HUDEP-2 (cell line): Measurements from ENCODE around the gene GTPBP4.

ENCODE experiments used
- DNase-seq, 76 experiments: peaks; one replicate each; lab custom pipeline; 2025; ENCODE audit not compliant: unreplicated experiment in 76 of 76; lab: John Stamatoyannopoulos, UW

GTPBP4 gene

DNA sequence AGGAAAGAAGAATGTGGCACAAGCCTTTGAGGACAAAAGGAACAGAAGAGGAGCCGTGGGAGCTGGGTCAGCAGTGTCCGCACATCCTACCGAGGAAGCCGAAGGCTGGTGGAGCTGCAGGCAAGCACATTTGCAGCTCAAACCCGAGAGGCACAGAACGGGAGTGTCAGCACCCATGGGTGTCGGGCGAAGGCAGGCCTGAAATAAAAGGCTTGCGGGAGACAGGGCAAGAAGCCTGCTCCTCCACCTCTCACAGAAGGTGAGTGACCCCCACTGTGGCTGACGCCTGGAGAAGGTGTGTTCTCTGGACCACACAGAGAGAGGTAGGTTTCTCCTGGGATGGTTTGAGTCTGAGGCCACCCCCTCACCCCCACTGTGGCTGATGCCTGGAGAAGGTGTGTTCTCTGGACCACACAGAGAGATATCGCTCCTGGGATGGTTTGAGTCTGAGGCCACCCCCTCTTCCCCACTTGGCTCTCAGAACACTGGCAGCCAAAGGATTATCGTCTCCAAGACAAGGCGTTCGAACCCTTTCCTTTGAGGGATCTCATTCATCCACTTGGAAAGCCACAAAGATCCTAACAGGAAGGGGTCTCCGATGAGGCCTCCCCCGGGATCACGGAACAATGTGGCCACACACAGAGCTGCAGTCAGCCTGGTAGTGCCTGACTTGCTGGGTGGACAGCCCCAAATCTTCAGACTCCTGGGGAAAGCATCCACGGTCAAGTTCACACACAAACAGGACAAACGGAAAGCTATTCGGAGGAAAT lies 21.6 kb upstream of the GTPBP4 start:
- DNase-seq = no peak

DNA sequence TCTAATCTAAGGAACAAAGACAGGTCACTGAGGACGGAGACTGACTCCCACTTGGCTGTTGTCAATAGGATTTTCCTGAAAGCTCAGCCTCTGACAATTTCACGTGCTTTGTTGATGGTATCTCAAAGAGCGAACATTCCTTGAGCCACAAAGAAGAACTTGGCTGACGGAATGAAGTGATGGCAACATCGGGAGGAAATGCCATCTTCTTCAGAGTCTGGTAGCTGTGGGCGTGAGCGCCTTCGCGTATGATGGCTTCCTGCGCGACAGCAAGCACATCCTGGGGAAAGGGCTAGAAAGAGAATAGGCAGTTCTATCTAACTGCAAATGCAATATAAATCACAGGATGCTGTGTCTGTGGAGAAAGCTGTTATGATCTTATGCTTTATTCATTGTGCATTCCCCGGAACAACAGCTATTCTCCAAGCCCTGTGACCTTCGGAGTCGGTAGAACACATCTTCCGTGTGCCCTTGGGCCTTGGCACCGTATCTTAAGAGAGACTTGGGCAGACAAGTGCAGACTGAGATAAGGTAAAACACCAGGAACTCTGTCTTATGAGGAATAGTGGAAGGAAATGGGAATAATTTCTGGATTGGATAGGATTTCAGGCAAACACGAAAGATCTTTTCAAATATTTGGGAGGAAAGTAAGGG lies 19.6 kb upstream of the GTPBP4 start:
- DNase-seq = no peak

DNA sequence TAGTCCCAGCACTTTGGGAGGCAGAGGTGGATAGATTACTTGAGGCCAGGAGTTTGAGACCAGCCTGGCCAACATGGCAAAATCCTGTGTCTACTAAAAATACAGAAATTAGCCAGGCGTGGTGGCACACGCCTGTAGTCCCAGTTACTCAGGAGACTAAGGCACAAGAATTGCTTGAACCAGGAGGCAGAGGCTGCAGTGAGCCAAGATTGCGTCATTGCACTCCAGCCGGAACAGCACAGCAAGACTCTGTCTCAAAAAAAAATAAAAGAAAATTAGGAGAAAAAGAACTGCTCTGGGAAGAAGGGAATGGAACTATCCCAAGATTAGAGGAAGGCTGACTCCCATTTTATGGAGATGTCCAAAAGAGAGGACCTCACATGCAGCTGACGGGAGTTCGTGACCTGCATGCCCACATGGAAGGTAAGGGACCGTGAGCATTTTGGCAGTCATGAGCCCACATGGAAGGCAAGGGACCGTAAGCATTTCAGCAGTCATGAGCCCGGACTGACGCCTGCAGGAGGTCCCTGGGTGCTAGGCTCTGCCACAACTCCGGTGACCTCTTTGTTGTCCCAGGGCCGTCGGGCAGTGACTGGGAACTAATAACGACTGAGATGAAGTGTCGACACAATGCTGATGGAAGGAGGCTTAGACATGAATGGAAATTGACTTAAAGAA lies 18.6 kb upstream of the GTPBP4 start:
- DNase-seq = no peak

DNA sequence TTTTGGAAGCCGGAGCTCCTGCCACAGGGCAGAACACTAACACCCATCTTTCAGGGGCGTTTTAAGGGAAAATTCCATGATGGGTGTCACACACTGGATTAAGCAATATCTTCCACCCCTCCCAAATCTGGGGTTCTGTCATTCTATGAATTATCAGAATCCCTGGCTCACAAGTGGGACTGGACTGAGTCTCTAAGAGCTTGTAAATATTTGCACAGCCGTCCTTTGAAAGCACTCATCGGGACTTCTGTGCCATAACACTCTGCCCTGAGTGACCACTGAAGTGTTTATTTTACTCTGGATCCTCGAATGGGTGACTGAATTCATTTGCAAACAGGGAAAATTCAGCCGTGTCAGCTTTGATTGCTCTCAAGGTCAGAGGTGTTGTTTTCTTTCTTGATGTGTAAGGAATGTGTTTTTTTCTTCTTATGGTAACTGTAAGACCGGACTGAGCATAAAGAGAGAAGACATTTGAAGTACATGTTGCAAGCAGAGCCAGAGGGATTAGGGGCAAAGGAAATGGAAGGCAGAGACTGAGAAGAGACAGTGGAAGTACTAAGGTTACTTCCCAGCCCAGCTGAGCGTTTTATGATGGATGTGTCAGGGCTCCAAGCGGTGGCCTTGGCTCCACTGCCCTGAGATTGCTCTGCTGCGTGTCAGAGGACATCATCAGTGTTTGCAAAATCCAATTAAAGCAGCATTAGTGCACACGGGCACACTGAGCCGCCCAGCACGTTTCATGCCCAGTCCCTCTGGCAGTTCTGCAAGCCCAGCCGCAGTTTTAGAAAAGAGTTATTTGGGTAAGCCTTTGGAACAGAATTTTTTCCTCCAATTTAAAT lies 17.7 kb upstream of the GTPBP4 start:
- no peak for DNase-seq

DNA sequence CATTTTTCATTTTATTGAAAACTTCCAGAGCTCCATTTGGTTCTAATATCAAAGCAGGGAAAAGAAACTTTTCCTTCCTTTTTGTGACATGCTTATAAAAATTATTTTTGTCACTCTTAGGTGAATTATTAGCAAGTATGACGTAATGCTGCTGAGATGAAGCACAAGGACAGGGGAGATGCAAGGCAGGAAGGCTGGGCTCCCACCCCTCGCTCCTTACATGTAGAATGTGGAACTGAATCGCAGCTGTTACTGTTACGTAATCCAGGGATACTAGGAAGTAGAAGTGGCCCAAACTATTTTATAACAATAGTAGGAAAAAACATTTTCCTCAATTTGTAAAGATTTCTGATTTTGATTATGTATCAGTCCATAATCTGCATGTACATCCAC lies 17.1 kb upstream of the GTPBP4 start:
- no peak for DNase-seq

DNA sequence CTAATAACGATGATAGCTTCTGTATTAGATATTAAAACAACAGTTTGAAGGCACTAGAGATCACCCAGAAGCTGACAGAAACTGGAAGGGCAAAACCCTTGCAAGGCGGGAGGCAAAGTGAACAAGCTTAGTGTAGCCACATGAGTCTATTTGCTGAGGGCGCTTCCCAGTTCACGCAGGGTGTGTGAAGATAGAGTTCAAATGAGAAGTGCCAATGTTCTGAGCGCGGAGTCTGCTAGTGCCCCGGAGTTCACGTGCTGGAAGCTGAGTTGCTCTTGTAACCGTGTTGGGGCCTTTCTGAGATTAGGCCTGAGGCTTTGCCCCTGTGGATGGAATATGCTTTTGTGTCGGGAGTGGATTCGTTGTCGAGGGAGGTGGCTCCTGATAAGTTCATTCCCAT lies 16.6 kb upstream of the GTPBP4 start:
- DNase-seq = no peak

DNA sequence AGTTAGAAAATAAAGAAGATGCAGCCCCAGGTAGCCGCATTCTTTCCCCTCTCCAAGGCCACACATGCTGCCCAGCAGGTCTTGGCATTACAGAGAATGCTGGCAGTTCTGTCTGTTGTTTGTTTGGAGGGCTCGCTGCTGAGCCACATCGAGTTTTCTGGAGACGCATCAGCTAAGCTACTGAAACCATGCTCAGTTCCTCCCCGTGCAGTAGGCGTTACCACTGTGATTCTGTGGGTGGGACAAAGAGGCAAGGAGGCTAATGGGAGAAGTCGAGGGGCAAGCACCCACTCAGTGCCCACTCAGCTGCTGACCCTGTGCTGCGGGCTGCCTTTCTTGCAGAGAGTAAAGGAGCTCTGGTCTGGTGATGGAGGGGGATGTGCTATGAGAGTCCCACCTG lies 15.5 kb upstream of the GTPBP4 start:
- no peak for DNase-seq

DNA sequence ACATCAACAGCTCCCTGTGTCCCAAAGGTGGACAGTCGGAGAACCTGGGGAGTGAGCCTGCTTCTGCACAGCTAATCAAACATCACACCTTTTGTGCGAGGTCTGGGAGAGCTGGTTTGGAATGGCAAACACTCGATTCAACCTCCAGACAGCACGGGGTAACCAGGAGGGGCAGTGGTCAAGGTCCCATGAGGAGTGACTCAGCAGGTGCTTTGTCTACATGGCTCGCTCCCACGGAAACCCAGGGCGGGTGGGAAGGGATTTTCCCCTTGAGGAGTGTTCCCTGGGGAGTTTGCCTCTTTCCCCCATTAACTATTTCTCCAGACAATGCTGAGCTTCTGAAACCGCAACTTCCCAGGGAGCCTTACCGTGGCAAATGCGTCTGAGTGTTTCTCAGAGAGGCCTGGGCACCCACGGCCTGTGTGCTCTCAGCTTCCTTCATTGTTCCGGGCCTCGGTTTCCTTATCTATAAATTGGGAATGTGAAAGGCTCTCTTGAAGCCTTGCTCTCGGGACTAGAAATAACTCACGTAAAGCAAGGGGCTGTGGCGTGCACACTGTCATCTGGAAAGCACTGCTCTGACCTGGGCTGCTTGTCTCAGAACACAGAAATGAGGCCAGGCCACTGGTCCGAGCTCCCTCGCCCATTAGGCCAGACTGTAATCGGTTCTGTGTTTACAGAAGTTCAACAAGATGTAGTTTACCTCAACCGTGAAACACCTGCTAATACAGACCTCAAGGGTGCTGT lies 14.0 kb upstream of the GTPBP4 start:
- DNase-seq = no peak

DNA sequence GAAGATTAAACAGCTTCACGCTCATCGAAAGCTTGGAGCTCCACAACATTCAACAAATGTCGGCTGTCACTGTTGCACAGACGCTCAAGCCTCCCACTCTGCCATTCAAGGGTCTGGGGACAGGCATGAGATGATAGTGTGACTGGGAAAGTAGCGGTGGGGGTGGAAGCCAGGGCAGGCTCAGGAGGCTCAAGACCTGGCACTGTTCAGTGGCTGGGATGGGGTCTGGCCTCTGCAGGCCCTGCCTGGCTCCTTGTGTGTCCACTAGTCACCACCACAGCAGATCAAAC lies 13.5 kb upstream of the GTPBP4 start:
- DNase-seq = no peak

DNA sequence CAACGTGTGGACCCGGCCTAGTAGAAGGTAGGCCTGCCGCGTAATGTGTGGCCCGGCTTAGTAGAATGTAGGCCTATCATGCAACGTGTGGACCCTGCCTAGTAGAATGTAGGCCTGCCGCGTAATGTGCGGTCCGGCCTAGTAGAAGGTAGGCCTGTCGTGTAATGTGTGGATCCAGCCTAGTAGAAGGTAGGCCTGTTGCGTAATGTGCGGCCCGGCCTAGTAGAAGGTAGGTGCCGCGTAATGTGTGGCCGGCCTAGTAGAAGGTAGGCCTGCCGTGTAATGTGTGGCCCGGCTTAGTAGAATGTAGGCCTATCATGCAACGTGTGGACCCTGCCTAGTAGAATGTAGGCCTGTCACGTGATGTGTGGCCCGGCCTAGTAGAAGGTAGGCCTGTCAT lies 11.9 kb upstream of the GTPBP4 start:
- no peak for DNase-seq

DNA sequence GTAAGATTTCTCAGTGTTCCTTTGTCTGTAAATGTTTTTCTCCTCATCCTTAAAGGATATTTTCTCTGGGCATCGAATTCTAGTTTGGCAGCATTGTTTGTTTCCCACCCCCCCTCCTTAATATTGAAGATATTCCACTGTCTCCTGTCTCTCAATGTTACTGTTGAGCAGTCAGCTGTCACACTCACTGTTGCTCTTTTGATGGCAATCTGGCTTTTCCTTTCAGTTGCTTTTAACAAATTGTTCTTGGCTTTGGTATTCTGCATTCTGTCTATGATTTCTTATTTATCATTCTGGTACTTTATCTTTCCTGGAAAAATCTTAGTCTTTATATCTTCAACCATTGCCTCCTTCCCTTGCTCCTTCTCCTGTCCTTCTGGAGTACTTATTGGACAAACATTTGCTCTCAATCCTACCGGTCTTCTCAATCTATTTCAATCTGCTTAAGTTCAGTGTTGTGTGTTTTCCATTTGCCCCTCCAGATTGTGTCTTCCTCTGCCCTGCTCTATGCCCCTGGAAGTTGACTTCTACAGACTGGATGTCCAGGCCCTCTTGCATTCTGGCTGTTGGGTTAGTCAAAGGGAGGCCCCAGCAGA lies 9.3 kb upstream of the GTPBP4 start:
- DNase-seq = no peak

DNA sequence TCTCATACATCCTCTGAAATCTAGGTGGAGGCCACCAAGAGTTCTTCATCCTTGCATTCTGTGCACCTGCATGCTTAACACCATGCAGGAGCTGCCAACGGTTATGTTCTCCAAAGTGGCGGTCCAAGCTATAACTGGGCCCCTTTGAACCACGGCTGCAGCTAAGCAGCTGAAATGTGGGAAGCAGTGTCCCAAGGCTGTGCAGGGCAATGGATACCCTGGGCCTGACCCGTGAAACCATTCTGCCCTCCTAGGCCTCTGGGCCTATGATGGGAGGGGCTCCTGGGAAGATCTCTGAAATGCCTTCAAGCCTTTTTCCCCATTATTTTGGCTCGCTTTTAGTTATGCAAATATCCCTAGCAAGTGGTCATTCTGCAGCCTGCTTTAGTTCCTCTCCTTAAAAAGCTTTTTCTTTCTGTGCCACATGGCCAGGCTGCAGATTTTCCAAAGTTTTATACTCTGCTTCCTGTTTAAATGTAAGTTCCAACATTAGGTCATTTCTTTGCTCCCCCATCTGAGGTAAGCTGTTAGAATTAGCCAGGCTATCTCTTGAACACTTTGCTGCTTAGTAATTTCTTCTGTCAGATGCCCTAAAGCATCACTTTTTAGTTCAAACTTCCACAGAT lies 7.7 kb upstream of the GTPBP4 start:
- DNase-seq = no peak

DNA sequence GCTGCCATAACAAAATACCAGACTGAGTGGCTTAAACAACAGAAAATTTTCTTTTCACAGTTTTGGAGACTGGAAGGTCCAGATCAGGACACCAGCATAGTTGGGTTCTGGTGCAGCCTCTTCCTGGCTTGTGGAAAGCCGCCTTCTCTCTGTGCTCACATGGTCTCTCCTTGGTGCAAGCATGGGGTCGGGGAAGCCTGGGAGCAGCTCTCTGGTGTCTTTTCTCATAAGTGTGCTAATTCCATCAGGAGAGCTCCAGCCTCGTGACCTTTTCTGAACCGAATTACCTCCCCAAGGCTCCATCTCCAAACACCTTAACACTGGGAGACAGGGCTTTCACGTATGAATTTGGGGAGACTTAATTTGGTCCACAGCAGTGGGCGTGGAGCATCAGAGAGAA lies 4.8 kb upstream of the GTPBP4 start:
- no peak for DNase-seq

DNA sequence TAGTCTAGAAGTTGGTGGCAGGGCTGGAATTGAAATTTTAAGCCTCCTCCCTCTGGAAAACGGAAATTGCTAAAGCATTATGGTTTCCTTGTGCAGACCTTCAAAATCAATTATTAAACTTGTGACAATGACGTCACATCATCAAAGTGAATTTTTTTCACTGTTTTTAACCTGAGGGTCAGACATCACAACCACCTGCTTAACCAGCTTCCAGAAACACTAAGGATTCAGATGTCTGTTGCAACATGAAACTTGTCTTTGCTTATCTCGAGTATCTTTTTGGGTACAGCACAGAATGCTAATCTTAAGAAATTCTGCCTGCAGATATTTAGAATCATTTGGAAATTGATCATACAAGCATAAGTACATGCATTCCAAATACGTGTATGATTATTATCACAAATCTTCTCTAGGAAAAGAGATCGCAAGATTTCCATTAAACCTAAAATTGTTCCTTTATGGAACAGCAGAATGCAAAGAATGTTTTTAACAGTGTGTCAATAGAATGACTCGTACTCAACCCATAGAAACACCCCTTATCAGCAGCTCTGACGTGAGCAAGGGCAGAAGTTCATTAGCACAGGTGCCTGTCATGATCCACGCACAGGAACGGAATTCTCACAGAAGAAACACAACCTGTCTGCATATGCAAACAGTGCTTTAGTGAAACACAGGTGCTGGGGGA lies 4.1 kb upstream of the GTPBP4 start:
- DNase-seq = no peak

DNA sequence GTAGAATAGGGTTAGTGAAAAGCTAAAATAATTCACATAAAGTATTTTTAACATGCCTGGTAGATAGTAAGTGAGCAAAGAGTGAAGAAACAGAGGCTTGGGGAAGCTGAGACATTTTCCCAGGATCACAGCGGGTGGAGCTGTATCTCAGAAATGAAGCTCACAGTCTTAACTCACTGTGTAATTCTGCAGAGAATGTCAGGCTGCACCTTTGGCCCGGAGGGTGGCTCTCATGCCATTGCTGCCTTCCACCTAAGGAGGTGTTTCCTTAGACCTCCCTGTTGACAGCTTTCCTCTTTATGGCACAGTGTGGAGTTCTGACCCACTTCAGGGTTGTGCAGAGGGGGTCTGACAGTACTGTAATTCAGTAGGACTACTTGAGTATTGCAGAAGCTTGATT lies 2.9 kb upstream of the GTPBP4 start:
- DNase-seq = no peak

DNA sequence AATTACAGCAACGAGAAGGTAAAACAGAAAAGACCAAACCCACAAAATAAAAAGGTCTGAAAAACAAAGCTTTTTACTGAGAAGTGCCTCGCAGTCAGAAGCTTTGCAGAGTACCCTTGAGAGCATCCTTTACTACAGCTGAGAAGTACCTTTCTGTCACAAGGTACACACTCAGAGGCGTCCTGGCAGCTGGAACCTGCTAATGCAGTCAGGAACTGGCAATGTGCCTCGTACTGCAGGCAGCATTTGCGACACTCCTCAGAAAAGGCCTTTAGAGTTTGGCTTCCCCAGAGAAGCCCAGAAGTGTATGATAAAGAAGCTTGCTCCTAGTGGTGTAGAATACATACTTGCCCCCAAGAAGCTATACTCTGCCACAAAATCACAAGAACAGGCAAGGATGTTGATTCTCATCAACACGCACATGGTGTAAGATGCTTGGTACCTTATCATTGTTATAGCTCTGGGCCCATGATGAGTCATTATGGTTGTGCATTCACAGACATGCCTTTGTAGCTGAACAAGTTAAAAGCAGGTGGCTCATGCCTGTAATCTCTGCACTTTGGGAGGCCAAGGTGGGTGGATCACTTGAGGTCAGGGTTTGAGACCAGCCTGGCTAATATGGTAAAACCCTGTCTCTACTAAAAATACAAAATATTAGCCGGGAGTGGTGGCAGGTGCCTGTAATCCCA lies 2.0 kb upstream of the GTPBP4 start:
- peak in 33 of 76 experiments; percentile 4 to 61 (median 26) for DNase-seq

DNA sequence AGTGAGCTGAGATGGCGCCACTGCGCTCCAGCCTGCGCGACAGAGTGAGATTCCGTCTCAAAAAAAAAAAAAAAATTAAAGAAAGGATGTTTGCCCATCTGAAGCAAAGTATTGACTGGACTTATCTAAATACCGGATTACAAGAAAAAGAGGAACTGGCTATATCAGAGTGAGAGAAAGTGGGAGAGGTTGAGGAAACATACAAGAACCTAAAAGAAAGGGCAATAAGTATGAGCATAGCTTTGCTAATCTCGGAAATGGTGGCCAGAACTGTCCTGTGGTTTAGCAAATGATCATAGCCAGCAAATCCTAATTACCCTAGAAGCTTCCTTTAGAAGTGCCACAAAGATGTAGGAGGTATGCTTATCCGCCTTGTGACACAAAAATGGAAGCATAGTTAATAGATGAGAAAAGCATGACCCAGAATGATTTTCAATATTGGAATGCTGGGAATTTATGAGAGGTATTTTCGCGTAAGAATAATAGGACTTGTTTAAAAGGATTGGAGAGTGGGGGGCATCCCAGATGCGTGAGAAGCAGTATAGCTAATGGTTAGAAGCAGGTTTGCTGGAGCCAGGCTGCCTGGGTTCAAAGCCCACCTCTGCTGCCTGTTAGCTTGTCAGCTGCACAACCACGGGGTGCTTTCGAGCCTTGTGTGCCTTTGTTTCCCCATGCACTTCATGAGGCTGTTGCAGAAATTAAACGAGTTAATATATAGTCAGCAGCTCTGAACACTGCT lies 1.2 kb upstream of the GTPBP4 start:
- peak in 3 of 76 experiments; percentile 4 to 32 (median 11) for DNase-seq

DNA sequence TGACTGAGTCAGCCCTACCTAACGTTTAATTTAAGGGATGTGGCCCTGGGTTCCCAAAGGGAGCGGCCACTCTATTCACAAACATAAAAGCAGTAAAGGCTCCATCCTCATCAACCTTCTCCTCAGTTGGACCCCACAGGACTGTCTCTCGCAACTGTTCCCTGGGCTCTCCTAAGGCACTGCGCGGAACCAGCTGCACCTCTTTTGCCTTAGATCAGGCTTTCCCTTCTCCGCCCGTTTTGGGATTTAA lies 689 bp upstream of the GTPBP4 start:
- DNase-seq = no peak
